Heart left ventricle (tissue), 16 donors: ENCODE measurements around the gene CFAP69. TPM values are rescaled to one million over a fixed set of nuclear protein-coding genes. Genes with fewer than 3 reads are reported as not detected.

ENCODE experiments used
- ATAC-seq, 4 donors: fragments of 200-7000 bp; cut with Tn5 transposase; one replicate each; pipeline ENCODE4 v1.9.1; 2020 to 2022; ENCODE audit warnings: moderate library complexity in 4 of 4, mild to moderate bottlenecking in 3 of 4, moderate number of reproducible peaks in 1 of 4
- DNase-seq, 5 donors: peaks; one replicate each; pipeline ENCODE4 v3.0.0-alpha.2; 2020
- H3K27ac ChIP-seq, 12 donors: fragments of 200-600 bp; sonication (generic) in 4 of 12; one replicate each; pipeline versions ENCODE4 v1.5.0 to v1.8.0; 2016 to 2022; ENCODE audit warnings: mild to moderate bottlenecking in 2 of 12
- H3K27me3 ChIP-seq, 9 donors: fragments of 200-600 bp; sonication (generic) in 2 of 9; one replicate each; pipeline versions ENCODE4 v1.5.1 to v1.8.0; 2016 to 2022; ENCODE audit warnings: mild to moderate bottlenecking in 3 of 9
- H3K36me3 ChIP-seq, 9 donors: fragments of 200-600 bp; sonication (generic) in 2 of 9; one replicate each; pipeline versions ENCODE4 v1.5.0 to v1.8.0; 2018 to 2022; ENCODE audit warnings: mild to moderate bottlenecking in 2 of 9
- H3K4me1 ChIP-seq, 12 donors: fragments of 200-600 bp; sonication (generic) in 4 of 12; one replicate each; pipeline versions ENCODE4 v1.5.0 to v1.8.0; 2016 to 2022; ENCODE audit warnings: mild to moderate bottlenecking in 3 of 12
- H3K4me3 ChIP-seq, 12 donors: fragments of 200-600 bp; sonication (generic) in 4 of 12; one replicate each; pipeline versions ENCODE4 v1.5.0 to v1.8.0; 2017 to 2022; ENCODE audit warnings: mild to moderate bottlenecking in 9 of 12, moderate library complexity in 4 of 12
- H3K9me3 ChIP-seq, 12 donors: fragments of 200-600 bp; sonication (generic) in 4 of 12; one replicate each; pipeline versions ENCODE4 v1.5.0 to v1.8.0; 2016 to 2022; ENCODE audit warnings: mild to moderate bottlenecking in 1 of 12
- POLR2A ChIP-seq, 2 donors: fragments of 450-650 bp; IDR thresholded peaks; one replicate each; pipeline ENCODE4 v1.6.1; 2017; ENCODE audit warnings: antibody characterized with exemption in 2 of 2, mild to moderate bottlenecking in 2 of 2, moderate library complexity in 2 of 2
- WGBS, 4 donors: extraction: QIAGEN DNeasy Blood & Tissue Kit in 2 of 4; methylation state at CpG; one replicate each; pipeline versions ENCODE4 v1.1.5 to v1.1.7; 2013 to 2018; 5-methylcytosine and 5-hydroxymethylcytosine counted together
- intact Hi-C, 10 donors: fragments of 100-400 bp; cut with DNase I; formaldehyde crosslinking; loops; one replicate each; pipeline versions ENCODE4 v1.11.1 to v1.14.2; 2022
- polyA plus RNA-seq, 2 donors: library from polyadenylated mRNA; stranded (reverse); fragments of 200-250 nt; gene quantifications; one replicate each; pipeline ENCODE4 v1.2.3, GENCODE V29; 2013
- total RNA-seq, 9 donors: library from RNA; depleted of rRNA in 2 of 9; stranded (reverse); fragments of >200 nt in 2 of 9; fragmentation: NEBNext Ultra II Directional in 3 of 9; extraction: Animal tissue kit (Norgen Biotek cat#: 25700) in 3 of 9; gene quantifications; one replicate each; pipeline versions ENCODE4 v1.1.0 to v1.2.4, GENCODE V29; 2016 to 2023
- TF ChIP-seq, protein P1 (sequence below), 12 donors: fragments of 200-600 bp; sonication (generic) in 4 of 12; IDR thresholded peaks; one replicate each; pipeline versions ENCODE4 v1.5.0 to v1.8.0; 2018 to 2022; ENCODE audit warnings: antibody characterized with exemption in 12 of 12, mild to moderate bottlenecking in 5 of 12
- donor health status: ischemic (EF 13 %, LVEDD 7.1; RV severe dilation, severe dysfunction).
- donor health status: healthy with polysubstance abuse.
- donor health status: DM: no; HTN: yes; CAD: no.
- donor health status: DM: no; HTN: no; CAD: no.
- donor health status: ischemic (EF 25% LVEDD 6.9; RV normal size, moderate dysfunction).
- donor health status: ischemic (EF 25% LVEDD 5.7; RV mildly dilated, moderate dysfunction).
- donor health status: healthy.
- donor health status: DM: yes; HTN: yes; CAD: no.
- donor health status: ischemic (EF 35%, LVEDD 5.7; RV mildly dilated, moderate dysfunction).
- donor health status: nonischemic (EF 11% LVEDD 7.7; RV severe dilation, severe dysfunction).
- donor health status: DM: yes; HTN: yes; CAD: no.
- donor health status: PGD.
- donor health status: ischemic (EF 29% LVEDD 5.4; RV normal size, mild dysfunction).
- donor health status: nonischemic (EF 23%, LVEDD 6.1; RV moderate dilation, normal function).

CFAP69 gene
- total and polyA plus RNA-seq, 11 donors: 1.0 to 4.5 (median 2.6) TPM

DNA sequence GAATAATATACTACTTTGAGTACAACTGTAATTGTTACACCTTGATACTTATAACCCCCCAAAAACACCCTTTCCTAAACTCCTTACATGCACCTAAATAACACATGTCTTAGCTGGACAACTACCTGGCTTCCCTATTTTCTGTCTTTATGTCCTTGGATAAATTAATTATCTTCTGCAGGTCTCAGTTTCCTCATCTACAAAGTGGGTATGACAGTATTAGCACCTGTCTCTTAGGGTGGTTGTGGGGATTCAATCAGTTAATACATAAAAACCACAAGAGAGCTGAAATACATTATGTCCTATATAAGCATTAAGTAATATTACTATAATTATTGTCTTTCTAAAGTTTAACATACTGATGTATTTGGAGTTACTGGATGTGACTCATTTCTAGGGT, 22.6 kb upstream of the CFAP69 start:
- DNase-seq (no peak), ATAC-seq (no peak)
- intact Hi-C loops: no loop called here
- H3K4me3 ChIP-seq: no peak overlapping the region
- TF ChIP-seq POLR2A (IDR thresholded peaks at IDR 0.05): no peak
- TF ChIP-seq, protein P1, sequence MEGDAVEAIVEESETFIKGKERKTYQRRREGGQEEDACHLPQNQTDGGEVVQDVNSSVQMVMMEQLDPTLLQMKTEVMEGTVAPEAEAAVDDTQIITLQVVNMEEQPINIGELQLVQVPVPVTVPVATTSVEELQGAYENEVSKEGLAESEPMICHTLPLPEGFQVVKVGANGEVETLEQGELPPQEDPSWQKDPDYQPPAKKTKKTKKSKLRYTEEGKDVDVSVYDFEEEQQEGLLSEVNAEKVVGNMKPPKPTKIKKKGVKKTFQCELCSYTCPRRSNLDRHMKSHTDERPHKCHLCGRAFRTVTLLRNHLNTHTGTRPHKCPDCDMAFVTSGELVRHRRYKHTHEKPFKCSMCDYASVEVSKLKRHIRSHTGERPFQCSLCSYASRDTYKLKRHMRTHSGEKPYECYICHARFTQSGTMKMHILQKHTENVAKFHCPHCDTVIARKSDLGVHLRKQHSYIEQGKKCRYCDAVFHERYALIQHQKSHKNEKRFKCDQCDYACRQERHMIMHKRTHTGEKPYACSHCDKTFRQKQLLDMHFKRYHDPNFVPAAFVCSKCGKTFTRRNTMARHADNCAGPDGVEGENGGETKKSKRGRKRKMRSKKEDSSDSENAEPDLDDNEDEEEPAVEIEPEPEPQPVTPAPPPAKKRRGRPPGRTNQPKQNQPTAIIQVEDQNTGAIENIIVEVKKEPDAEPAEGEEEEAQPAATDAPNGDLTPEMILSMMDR (IDR thresholded peaks at IDR 0.05): no peak
- no peaks in the 10 kb centered on the region for H3K9me3 ChIP-seq
- peaks cover 0 to 5% (median 0%) of the 10 kb centered on the region in 12 donors for H3K4me1 ChIP-seq
- no peaks in the 10 kb centered on the region for H3K27me3 ChIP-seq
- peak overlapping the region in 4 of 12 donors; percentile 20 to 52 (median 37) for H3K27ac ChIP-seq
- peaks cover 0 to 16% (median 0%) of the 10 kb centered on the region in 9 donors for H3K36me3 ChIP-seq

DNA sequence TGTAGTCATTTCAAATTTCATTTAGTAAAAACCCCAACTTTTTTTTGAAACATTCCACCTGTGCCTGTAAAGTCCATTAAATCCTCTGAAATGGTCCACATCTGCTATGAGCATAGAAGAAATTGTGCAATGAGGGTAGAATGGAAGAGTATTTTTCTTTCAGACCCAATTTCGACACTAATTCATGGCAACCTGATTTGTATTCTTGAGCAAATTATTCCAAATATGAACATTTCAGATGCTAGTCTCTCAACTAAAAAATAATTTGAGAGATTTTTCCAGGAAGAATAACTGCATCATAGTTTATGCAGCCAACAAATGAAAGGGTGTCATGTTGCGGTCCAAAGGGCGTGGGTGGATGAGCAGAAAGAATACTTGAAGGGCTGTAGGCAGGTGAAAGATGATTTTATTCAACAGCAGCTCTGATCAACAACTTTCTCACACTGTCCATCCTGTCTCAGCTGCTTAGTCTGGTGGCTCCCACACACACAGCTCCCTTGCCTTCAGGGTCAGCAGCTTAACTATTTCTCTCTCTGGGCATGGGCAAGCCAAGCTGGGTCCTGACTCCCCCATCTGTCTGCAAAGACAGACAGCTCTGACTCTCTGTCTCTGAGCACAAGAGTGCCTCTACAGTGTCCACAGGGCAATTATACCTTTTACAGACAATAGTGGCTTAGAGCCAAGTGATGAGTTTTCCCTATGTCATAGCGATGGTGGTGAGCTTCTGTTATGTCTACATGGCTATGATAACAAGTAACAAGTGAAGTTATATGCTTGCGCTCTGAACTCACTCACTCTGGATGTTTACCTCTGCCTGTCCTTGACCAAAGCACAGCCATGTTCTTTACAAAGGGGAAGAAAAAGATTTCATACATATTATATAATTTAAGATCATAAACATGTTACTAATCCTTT, 21.9 kb upstream of the CFAP69 start:
- H3K27me3 ChIP-seq: no peaks in the 10 kb centered on the region
- intact Hi-C loops: no loop called here
- whole genome bisulfite sequencing, 4 donors: 78 to 86% (median 82%) methylated on average over 5 of the region's 5 CpGs
- no peaks in the 10 kb centered on the region for H3K9me3 ChIP-seq
- ATAC-seq (peak; percentile 22 to 88 (median 50)), DNase-seq (peak in 3 of 5 donors; percentile 20 to 50 (median 33))
- no peak overlapping the region for H3K4me3 ChIP-seq
- TF ChIP-seq, protein P1 (IDR thresholded peaks at IDR 0.05): no peak
- no peak for TF ChIP-seq POLR2A (IDR thresholded peaks at IDR 0.05)
- H3K27ac ChIP-seq: peak overlapping the region in 6 of 12 donors; percentile 28 to 62 (median 46)
- H3K36me3 ChIP-seq: peaks cover 0 to 21% (median 0%) of the 10 kb centered on the region in 9 donors
- peaks cover 0 to 5% (median 0%) of the 10 kb centered on the region in 12 donors for H3K4me1 ChIP-seq

DNA sequence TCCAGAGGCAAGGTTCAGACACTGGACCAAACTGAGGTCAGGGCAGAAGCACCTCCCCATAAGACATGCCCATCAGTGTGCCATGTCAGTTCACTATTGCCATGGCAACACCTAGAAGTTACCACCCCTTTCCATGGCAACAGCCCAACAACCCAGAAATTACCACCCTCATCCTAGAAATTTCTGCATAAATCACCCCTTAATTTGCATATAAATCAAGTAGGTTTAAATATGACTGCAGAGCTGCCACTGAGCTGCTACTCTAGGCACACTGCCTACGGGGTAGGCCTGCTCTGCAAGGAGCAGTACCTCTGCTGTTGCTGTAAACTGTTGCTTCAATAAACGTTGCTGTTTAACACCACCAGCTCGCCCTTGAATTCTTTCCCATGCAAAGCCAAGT, 20.8 kb upstream of the CFAP69 start:
- 32 to 55% (median 46%) methylated on average over 3 of the region's 3 CpGs for WGBS, 4 donors
- no peak for ATAC-seq
- TF ChIP-seq, protein P1 (IDR thresholded peaks at IDR 0.05): no peak
- no peak for TF ChIP-seq POLR2A (IDR thresholded peaks at IDR 0.05)
- Histone ChIP-seq H3K9me3 (no peaks in the 10 kb centered on the region), H3K4me1 (peaks cover 0 to 5% (median 0%) of the 10 kb centered on the region in 12 donors), H3K27me3 (no peaks in the 10 kb centered on the region), H3K27ac (peak overlapping the region in 1 of 12 donors; percentile 48), H3K36me3 (peaks cover 0 to 21% (median 0%) of the 10 kb centered on the region in 9 donors), H3K4me3 (no peak overlapping the region)
- DNase-seq: no peak
- intact Hi-C loops: no loop called here

DNA sequence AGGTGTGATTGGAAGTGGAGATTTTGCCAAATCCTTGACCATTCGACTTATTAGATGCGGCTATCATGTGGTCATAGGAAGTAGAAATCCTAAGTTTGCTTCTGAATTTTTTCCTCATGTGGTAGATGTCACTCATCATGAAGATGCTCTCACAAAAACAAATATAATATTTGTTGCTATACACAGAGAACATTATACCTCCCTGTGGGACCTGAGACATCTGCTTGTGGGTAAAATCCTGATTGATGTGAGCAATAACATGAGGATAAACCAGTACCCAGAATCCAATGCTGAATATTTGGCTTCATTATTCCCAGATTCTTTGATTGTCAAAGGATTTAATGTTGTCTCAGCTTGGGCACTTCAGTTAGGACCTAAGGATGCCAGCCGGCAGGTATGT, 19.8 kb upstream of the CFAP69 start:
- Histone ChIP-seq H3K4me3 (no peak overlapping the region), H3K27ac (no peak overlapping the region), H3K27me3 (no peaks in the 10 kb centered on the region), H3K4me1 (peaks cover 0 to 5% (median 0%) of the 10 kb centered on the region in 12 donors), H3K9me3 (no peaks in the 10 kb centered on the region), H3K36me3 (peaks cover 0 to 21% (median 0%) of the 10 kb centered on the region in 9 donors)
- TF ChIP-seq, protein P1 (IDR thresholded peaks at IDR 0.05): no peak
- no peak for ATAC-seq
- DNase-seq: no peak
- 90 to 95% (median 94%) methylated on average over 3 of the region's 3 CpGs for WGBS, 4 donors
- intact Hi-C loops: no loop called here
